Occipital lobe (tissue), 2 donors: ENCODE measurements around the gene VWA2. TPM values are rescaled to one million over a fixed set of nuclear protein-coding genes. Genes with fewer than 3 reads are reported as not detected.

Experiments used
- DNase-seq: peaks from one replicate; lab custom pipeline; 2025; lab: John Stamatoyannopoulos, UW
- total RNA-seq: library from RNA; depleted of rRNA; stranded (reverse); fragments of >200 nt; gene quantifications from one replicate; pipeline ENCODE4 v1.2.3, GENCODE V29; 2014

Gene VWA2
- 3.6 TPM for total RNA-seq

GRCh38 chr10:114239117-114239993 lies at the start of gene VWA2:
TSS of gene VWA2 (plus strand) at chr10:114239254. CDS start at chr10:114248714, 9,460 bp downstream.
- DNase-seq, result no peak

GRCh38 chr10:114189700-114190099 lies 49.4 kb upstream of the VWA2 start:
- DNase-seq, result no peak

GRCh38 chr10:114195079-114195478 lies 44.0 kb upstream of the VWA2 start:
- no peak for DNase-seq

- DNase-seq, result no peak
Measured at GRCh38 chr10:114199239-114199638, 39.8 kb upstream of the VWA2 start.

- no peak for DNase-seq
Measured at GRCh38 chr10:114202812-114203211, 36.2 kb upstream of the VWA2 start.

- no peak for DNase-seq
Measured at GRCh38 chr10:114206902-114207301, 32.2 kb upstream of the VWA2 start.

GRCh38 chr10:114207349-114207748 lies 31.7 kb upstream of the VWA2 start:
- no peak for DNase-seq

GRCh38 chr10:114208351-114208750 lies 30.7 kb upstream of the VWA2 start:
- no peak for DNase-seq

GRCh38 chr10:114212153-114212552 lies 26.9 kb upstream of the VWA2 start:
- no peak for DNase-seq

- no peak for DNase-seq
Measured at GRCh38 chr10:114215033-114215432, 24.0 kb upstream of the VWA2 start.

- no peak for DNase-seq
Measured at GRCh38 chr10:114220281-114220680, 18.8 kb upstream of the VWA2 start.

GRCh38 chr10:114221235-114221634 lies 17.8 kb upstream of the VWA2 start:
- no peak for DNase-seq

- DNase-seq, result no peak
Measured at GRCh38 chr10:114223066-114223465, 16.0 kb upstream of the VWA2 start.

GRCh38 chr10:114228156-114228555 lies 10.9 kb upstream of the VWA2 start:
- no peak for DNase-seq

- no peak for DNase-seq
Measured at GRCh38 chr10:114232561-114233176, 6.4 kb upstream of the VWA2 start.

GRCh38 chr10:114233482-114233881 lies 5.6 kb upstream of the VWA2 start:
- no peak for DNase-seq

GRCh38 chr10:114234132-114234531 lies 4.9 kb upstream of the VWA2 start:
- no peak for DNase-seq

- DNase-seq, result no peak
Measured at GRCh38 chr10:114239994-114240345, 916 bp downstream of the VWA2 start.

GRCh38 chr10:114242235-114242634 lies 3.2 kb downstream of the VWA2 start:
- DNase-seq, result no peak

- DNase-seq, result no peak
Measured at GRCh38 chr10:114243661-114244060, 4.6 kb downstream of the VWA2 start.

GRCh38 chr10:114244126-114244525 lies 5.1 kb downstream of the VWA2 start:
- no peak for DNase-seq

GRCh38 chr10:114245121-114245791 lies 6.2 kb downstream of the VWA2 start:
- DNase-seq, result no peak
